ENCODE measurements around the gene SMAP1.

GRCh38 chr6:70694371-70694770, 26.7 kb downstream of the SMAP1 start:
- no peak for TF ChIP-seq SUZ12 (IDR thresholded peaks at IDR 0.05; ENCODE audit: extremely low read depth, insufficient read depth, insufficient read length)
- no peak for TF ChIP-seq YY1 (IDR thresholded peaks at IDR 0.05; ENCODE audit: insufficient read depth, insufficient read length)
